CD14-positive monocyte (primary cell): ENCODE data around the gene RAG2. TPM values are rescaled to one million over a fixed set of nuclear protein-coding genes. Genes with fewer than 3 reads are reported as not detected.

Source experiments
- DNase-seq, 3 donors: peaks; one replicate each; pipeline ENCODE4 v3.0.0-alpha.2; 2011 to 2022
- H2AFZ ChIP-seq: 2 replicates; pipeline ENCODE4 v1.6.0; 2012; ENCODE audit warnings: mild to moderate bottlenecking, low read depth, low read length, inconsistent platforms; ENCODE audit not compliant: insufficient read depth, poor library complexity, severe bottlenecking
- H3K27ac ChIP-seq, 2 donors: 1 replicate in 1 of 2; 2 replicates in 1 of 2; pipeline ENCODE4 v1.5.1; 2012 to 2013; ENCODE audit warnings: low read length in 2 of 2, control low read depth in 1 of 2, inconsistent platforms in 1 of 2, low read depth in 1 of 2, mild to moderate bottlenecking in 1 of 2
- H3K27me3 ChIP-seq, 2 donors: one replicate each; pipeline versions ENCODE4 v1.6.0 to v1.6.1; 2011 to 2013; ENCODE audit warnings: low read length in 2 of 2; ENCODE audit not compliant: control insufficient read depth in 2 of 2, insufficient read depth in 2 of 2
- H3K36me3 ChIP-seq, 2 donors: replicated peaks in 1 of 2; 1 replicate in 1 of 2; 2 replicates in 1 of 2; pipeline versions ENCODE4 v1.5.1 to v1.6.1; 2012 to 2013; ENCODE audit warnings: low read length in 2 of 2, control low read depth in 1 of 2, inconsistent platforms in 1 of 2, mild to moderate bottlenecking in 1 of 2; ENCODE audit not compliant: insufficient read depth in 2 of 2, control insufficient read depth in 1 of 2
- H3K4me1 ChIP-seq, 2 donors: 1 replicate in 1 of 2; 2 replicates in 1 of 2; pipeline versions ENCODE4 v1.5.1 to v1.6.1; 2012 to 2013; ENCODE audit warnings: low read length in 2 of 2, control low read depth in 1 of 2, inconsistent platforms in 1 of 2, mild to moderate bottlenecking in 1 of 2, moderate library complexity in 1 of 2; ENCODE audit not compliant: insufficient read depth in 2 of 2, control insufficient read depth in 1 of 2
- H3K4me2 ChIP-seq: replicated peaks from 2 replicates; pipeline ENCODE3; 2012; ENCODE audit warnings: low read length, moderate library complexity, mild to moderate bottlenecking; ENCODE audit not compliant: poor library complexity, severe bottlenecking; ENCODE audit errors: extremely low read depth
- H3K4me3 ChIP-seq, 3 experiments: fragments of 200-600 bp in 1 of 3; sonication (generic) in 1 of 3; replicated peaks in 1 of 3; 1 replicate in 2 of 3; 2 replicates in 1 of 3; pipeline ENCODE4 v1.5.1; 2011 to 2013; ENCODE audit warnings: low read length in 3 of 3, mild to moderate bottlenecking in 3 of 3, control low read depth in 2 of 3, low read depth in 2 of 3, inconsistent platforms in 1 of 3, moderate library complexity in 1 of 3
- H3K79me2 ChIP-seq: 2 replicates; pipeline ENCODE4 v1.6.0; 2012; ENCODE audit warnings: mild to moderate bottlenecking, control low read depth, inconsistent platforms, low read length, moderate library complexity; ENCODE audit not compliant: insufficient read depth
- H3K9ac ChIP-seq: 2 replicates; pipeline ENCODE4 v1.6.0; 2017; ENCODE audit warnings: low read length, mild to moderate bottlenecking; ENCODE audit not compliant: insufficient read depth, poor library complexity, severe bottlenecking
- H3K9me3 ChIP-seq, 2 donors: replicated peaks in 1 of 2; 1 replicate in 1 of 2; 2 replicates in 1 of 2; pipeline versions ENCODE4 v1.5.1 to v1.6.1; 2012 to 2013; ENCODE audit warnings: low read length in 2 of 2, control low read depth in 1 of 2; ENCODE audit not compliant: control insufficient read depth in 1 of 2, insufficient read depth in 1 of 2
- H4K20me1 ChIP-seq: 2 replicates; pipeline ENCODE4 v1.6.0; 2012; ENCODE audit warnings: mild to moderate bottlenecking, low read length, control low read depth, moderate library complexity; ENCODE audit not compliant: insufficient read depth
- H3K27ac Mint-ChIP-seq, 7 donors: one replicate each; pipeline ENCODE4 v1.8.0; 2020; ENCODE audit warnings: mild to moderate bottlenecking in 7 of 7, mixed read lengths in 7 of 7, moderate library complexity in 6 of 7, inconsistent platforms in 2 of 7
- H3K27me3 Mint-ChIP-seq, 3 donors: one replicate each; pipeline ENCODE4 v1.8.0; 2021 to 2022; ENCODE audit warnings: low read depth in 3 of 3, mild to moderate bottlenecking in 3 of 3, mixed read lengths in 3 of 3, moderate library complexity in 3 of 3, inconsistent platforms in 1 of 3
- H3K36me3 Mint-ChIP-seq, 2 donors: one replicate each; pipeline ENCODE4 v1.8.0; 2020; ENCODE audit warnings: mixed read lengths in 2 of 2, inconsistent platforms in 1 of 2, mild to moderate bottlenecking in 1 of 2
- H3K4me1 Mint-ChIP-seq: one replicate; pipeline ENCODE4 v1.8.0; 2020; ENCODE audit warnings: mild to moderate bottlenecking, mixed read lengths
- H3K4me3 Mint-ChIP-seq, 2 donors: one replicate each; pipeline ENCODE4 v1.8.0; 2020; ENCODE audit warnings: mild to moderate bottlenecking in 2 of 2, mixed read lengths in 2 of 2, moderate library complexity in 1 of 2
- H3K9me3 Mint-ChIP-seq, 7 donors: one replicate each; pipeline ENCODE4 v1.8.0; 2020 to 2022; ENCODE audit warnings: mixed read lengths in 7 of 7, mild to moderate bottlenecking in 6 of 7, moderate library complexity in 6 of 7, inconsistent platforms in 2 of 7
- WGBS: methylation state at CpG from one replicate; pipeline ENCODE4 v1.1.5; 2013; ENCODE audit warnings: missing lambda C conversion rate; ENCODE audit not compliant: insufficient coverage; 5-methylcytosine and 5-hydroxymethylcytosine counted together
- intact Hi-C, 2 donors: fragments of 100-400 bp; cut with micrococcal nuclease; formaldehyde crosslinking; loops; one replicate each; pipeline versions ENCODE4 v1.15.0 to v1.15.1; 2023
- polyA plus RNA-seq, 3 donors: library from polyadenylated mRNA; depleted of rRNA in 1 of 3; unstranded in 2 of 3; stranded (reverse) in 1 of 3; fragments of 300-500 nt in 2 of 3; fragments of >200 nt in 1 of 3; fragmentation: Illumina TruSeq in 2 of 3; gene quantifications; 1 replicate in 2 of 3; 2 replicates in 1 of 3; pipeline ENCODE4 v1.2.3, GENCODE V29; 2012 to 2021
- TF ChIP-seq, protein P1 (sequence below): fragments of 200-600 bp; IDR thresholded peaks from one replicate; pipeline ENCODE4 v1.8.0; 2022; ENCODE audit warnings: antibody characterized with exemption, mild to moderate bottlenecking

The RAG2 gene
- polyA plus RNA-seq, 3 donors = not detected

DNA sequence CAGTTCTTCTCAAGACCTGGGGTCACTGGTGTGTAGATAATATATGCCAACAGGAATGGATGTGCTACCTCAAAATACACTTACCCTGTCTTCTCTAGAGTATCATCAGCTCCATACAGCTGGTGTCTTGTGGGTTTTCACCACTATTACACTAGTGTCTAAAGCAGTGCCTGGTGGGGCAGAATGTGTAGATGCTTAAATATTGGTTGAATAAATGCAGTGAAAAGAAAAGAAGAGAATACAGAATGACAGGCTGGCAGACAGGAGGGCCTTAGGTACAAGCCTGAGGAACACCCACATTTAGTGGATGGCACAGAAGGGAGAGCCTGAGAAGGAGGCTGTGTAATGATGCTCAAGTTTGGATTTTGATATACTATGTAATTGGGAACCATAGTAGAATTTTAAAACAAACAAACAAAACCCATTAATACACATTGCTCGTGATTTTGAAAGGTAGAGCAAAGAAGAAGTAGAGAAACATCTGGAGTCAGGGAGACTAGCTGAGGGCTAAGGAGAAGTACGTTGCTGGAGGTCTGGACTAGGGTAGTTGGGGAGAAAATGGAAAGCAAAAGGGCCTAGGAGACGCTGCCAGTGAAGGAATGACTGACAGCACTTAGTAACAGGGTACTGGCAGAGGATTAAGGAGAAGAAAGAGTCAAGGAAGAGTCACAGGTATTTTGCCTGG, 20.5 kb upstream of the RAG2 start:
- intact Hi-C loops = no loop called here
- H3K36me3 Mint-ChIP-seq = no peaks in the 10 kb centered on the region
- Histone ChIP-seq H3K27me3 (no peaks in the 10 kb centered on the region), H3K4me2 (no peak overlapping the region), H3K9me3 (no peaks in the 10 kb centered on the region), H3K9ac (no peak overlapping the region), H3K4me3 (no peak overlapping the region), H3K27ac (no peak overlapping the region), H4K20me1 (no peaks in the 10 kb centered on the region), H2AFZ (no peak overlapping the region), H3K79me2 (no peaks in the 10 kb centered on the region), H3K4me1 (peaks cover 6 to 10% of the 10 kb centered on the region in 2 donors), H3K36me3 (no peaks in the 10 kb centered on the region)
- 27% methylated on average over 3 of the region's 3 CpGs for WGBS
- H3K9me3 Mint-ChIP-seq = peaks cover 0 to 5% (median 0%) of the 10 kb centered on the region in 7 donors
- TF ChIP-seq, protein P1, sequence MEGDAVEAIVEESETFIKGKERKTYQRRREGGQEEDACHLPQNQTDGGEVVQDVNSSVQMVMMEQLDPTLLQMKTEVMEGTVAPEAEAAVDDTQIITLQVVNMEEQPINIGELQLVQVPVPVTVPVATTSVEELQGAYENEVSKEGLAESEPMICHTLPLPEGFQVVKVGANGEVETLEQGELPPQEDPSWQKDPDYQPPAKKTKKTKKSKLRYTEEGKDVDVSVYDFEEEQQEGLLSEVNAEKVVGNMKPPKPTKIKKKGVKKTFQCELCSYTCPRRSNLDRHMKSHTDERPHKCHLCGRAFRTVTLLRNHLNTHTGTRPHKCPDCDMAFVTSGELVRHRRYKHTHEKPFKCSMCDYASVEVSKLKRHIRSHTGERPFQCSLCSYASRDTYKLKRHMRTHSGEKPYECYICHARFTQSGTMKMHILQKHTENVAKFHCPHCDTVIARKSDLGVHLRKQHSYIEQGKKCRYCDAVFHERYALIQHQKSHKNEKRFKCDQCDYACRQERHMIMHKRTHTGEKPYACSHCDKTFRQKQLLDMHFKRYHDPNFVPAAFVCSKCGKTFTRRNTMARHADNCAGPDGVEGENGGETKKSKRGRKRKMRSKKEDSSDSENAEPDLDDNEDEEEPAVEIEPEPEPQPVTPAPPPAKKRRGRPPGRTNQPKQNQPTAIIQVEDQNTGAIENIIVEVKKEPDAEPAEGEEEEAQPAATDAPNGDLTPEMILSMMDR = no peak
- peak overlapping the region in 1 of 2 donors; percentile 36 for H3K4me3 Mint-ChIP-seq
- H3K27me3 Mint-ChIP-seq = no peaks in the 10 kb centered on the region
- DNase-seq = no peak
- peaks cover 18% of the 10 kb centered on the region for H3K4me1 Mint-ChIP-seq
- peak overlapping the region in 1 of 7 donors; percentile 54 for H3K27ac Mint-ChIP-seq

DNA sequence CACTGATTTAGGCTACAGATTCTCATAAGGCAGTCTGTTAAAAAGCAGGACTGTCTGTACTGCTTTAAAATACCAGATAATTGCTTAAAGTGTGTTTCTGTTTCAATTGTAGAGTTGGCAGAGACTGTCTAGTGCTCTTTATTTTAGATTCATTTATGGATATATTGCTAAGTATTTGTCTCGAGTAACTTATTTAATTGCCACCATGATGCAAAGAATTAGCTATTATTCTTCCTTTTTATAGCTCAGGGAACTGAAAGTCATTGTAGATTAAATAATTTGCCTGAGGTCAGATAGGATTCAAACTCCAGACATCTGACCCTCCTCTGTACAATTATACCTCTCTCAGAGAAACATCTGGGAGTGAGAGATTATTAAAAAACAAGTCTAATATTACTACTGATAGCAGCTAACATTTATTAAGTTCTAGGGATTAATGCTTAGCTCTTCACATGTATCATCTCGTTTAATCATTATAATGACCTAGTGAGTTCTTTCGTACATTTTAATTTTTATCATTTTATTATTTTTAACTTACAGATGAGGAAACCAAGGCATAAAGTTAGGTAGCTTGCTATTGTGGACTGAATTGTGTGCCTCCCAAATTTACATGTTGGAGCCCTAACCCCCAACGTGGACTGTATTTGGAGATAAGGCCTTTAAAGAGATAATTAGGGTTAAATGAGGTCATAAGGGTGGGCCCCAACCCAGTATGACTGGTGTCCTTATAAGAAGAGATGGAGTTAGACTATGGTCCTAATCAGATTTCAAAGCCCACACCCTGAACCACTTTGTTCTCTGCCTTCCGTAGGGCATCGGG, 19.7 kb upstream of the RAG2 start:
- no peak for DNase-seq
- Mint-ChIP-seq H3K4me1 (peaks cover 18% of the 10 kb centered on the region), H3K36me3 (no peaks in the 10 kb centered on the region), H3K27me3 (no peaks in the 10 kb centered on the region), H3K27ac (no peak overlapping the region), H3K4me3 (no peak overlapping the region), H3K9me3 (peaks cover 0 to 5% (median 0%) of the 10 kb centered on the region in 7 donors)
- Histone ChIP-seq H3K4me2 (no peak overlapping the region), H3K36me3 (no peaks in the 10 kb centered on the region), H3K4me3 (no peak overlapping the region), H4K20me1 (no peaks in the 10 kb centered on the region), H3K79me2 (no peaks in the 10 kb centered on the region), H3K27me3 (no peaks in the 10 kb centered on the region), H3K27ac (no peak overlapping the region), H3K9me3 (no peaks in the 10 kb centered on the region), H3K9ac (no peak overlapping the region), H3K4me1 (peaks cover 6 to 10% of the 10 kb centered on the region in 2 donors), H2AFZ (no peak overlapping the region)
- TF ChIP-seq, protein P1 = no peak
- intact Hi-C loops = no loop called here
- WGBS = 100% methylated on average over 1 of the region's 6 CpGs
